Measurements from ENCODE around the gene SCAP.
A peak's percentile ranks its signal among the peaks of the same experiment; 100 is the strongest.

The SCAP gene

DNA sequence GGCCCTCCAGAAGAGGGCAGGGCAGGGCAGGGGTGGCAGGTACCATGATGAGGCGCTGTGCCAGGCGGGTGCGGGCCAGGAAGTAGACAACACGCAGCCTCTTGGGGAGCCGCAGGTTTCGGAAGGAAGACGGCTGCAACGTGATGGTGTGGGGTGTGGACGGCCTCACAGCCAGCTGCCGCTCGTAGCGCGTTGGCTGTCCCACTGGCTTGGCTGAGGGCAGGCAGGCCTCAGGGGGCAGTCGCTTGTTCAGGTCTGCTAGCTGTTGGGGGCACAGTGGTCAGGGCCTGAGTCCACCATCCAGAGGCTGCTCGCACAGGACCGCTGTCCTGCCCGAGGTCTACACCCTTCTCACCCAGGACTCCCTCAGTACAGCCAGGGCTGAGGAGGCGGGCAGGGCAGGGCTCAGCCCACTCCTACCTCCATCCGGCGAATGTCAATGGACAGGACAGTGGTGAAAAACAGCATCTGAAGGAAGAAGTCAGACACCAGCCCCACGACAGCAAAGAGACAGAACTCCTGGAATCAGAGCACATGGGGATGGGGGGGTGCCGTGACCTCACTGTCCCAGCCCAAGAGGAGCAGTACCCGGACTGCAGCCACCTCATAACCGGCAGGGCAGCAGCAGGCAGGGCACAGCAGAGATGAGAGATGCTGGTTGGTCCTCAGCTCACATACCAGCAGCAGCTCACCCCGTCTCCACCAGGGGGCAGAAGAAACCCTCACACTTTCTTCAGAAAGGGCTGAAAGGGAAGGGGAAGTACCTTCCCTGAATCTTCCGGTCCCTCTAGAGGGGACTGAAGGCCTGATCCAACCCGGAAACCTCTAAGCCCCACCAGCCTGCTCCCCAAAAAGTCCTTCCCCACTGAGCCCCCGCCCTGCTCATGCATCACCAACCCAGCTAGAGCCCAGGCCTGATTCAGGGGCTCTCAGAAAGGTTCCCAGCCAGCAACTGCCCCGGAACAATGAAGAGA, 54.9 kb downstream of the SCAP start:
- H3K79me2 ChIP-seq (ENCODE audit: insufficient read depth, low read length), result peaks cover 3% of the 10 kb centered on the region; the same call in 1 of the 2 replicates
- H3K27me3 ChIP-seq (ENCODE audit: insufficient read depth, low read length, poor library complexity), result no peaks in the 10 kb centered on the region
- TF ChIP-seq, protein P1, sequence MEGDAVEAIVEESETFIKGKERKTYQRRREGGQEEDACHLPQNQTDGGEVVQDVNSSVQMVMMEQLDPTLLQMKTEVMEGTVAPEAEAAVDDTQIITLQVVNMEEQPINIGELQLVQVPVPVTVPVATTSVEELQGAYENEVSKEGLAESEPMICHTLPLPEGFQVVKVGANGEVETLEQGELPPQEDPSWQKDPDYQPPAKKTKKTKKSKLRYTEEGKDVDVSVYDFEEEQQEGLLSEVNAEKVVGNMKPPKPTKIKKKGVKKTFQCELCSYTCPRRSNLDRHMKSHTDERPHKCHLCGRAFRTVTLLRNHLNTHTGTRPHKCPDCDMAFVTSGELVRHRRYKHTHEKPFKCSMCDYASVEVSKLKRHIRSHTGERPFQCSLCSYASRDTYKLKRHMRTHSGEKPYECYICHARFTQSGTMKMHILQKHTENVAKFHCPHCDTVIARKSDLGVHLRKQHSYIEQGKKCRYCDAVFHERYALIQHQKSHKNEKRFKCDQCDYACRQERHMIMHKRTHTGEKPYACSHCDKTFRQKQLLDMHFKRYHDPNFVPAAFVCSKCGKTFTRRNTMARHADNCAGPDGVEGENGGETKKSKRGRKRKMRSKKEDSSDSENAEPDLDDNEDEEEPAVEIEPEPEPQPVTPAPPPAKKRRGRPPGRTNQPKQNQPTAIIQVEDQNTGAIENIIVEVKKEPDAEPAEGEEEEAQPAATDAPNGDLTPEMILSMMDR (IDR thresholded peaks at IDR 0.05; ENCODE audit: borderline replicate concordance, extremely low read depth, low read length, poor library complexity, severe bottlenecking), result peak; percentile 94
- no peak for TF ChIP-seq EZH2 (IDR thresholded peaks at IDR 0.05; ENCODE audit: borderline replicate concordance, low read depth, low read length, severe bottlenecking)
- peak overlapping the region in 1 of 2 experiments; percentile 34; a peak in 2 of 4 replicates for H3K4me3 ChIP-seq (ENCODE audit: low read depth in 1 of 2, low read length in 2 of 2)
- DNase-seq (peak; percentile 90), ATAC-seq (ENCODE audit: insufficient read depth, low read depth) (peak; percentile 92)
- H3K9me3 ChIP-seq (ENCODE audit: insufficient read depth, low read length, severe bottlenecking), result no peaks in the 10 kb centered on the region
- H3K36me3 ChIP-seq (ENCODE audit: insufficient read depth, low read length), result peaks cover 82% of the 10 kb centered on the region
- peak overlapping the region; percentile 54 for H3K4me2 ChIP-seq (ENCODE audit: insufficient read depth, low read length)
- peak overlapping the region; percentile 49 for H3K9ac ChIP-seq (ENCODE audit: low read depth, low read length)
- H2AFZ ChIP-seq (ENCODE audit: low read depth, low read length), result peak overlapping the region; percentile 75
- H3K4me1 ChIP-seq (ENCODE audit: insufficient read depth, low read length), result peaks cover 12% of the 10 kb centered on the region
- H3K27ac ChIP-seq (ENCODE audit: low read length), result peak overlapping the region; percentile 78
- peaks cover 9% of the 10 kb centered on the region for H4K20me1 ChIP-seq (ENCODE audit: insufficient read depth, low read length)

DNA sequence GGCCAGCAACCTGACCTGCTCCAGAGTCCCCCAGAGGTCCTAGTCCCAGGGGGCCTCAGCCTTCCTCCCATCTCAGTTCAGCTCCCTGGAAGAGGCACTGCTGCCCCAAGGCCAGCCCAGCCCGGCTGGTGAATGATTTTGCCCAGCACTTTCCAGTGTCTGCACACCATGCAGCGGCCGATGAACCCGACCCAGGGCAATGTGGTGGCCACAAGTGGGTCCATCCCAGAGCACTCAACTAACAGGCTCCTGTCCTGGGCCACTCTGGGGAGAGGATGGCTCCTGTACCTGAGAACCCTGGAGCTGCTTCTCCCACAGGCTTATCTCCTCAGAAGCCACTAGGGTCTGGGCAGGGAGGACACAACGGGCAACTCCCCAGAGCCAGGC, 55.7 kb downstream of the SCAP start:
- H3K4me3 ChIP-seq (ENCODE audit: low read depth in 1 of 2, low read length in 2 of 2), result no peak overlapping the region
- H3K4me2 ChIP-seq (ENCODE audit: insufficient read depth, low read length), result no peak overlapping the region
- peaks cover 3% of the 10 kb centered on the region; the same call in 1 of the 2 replicates for H3K79me2 ChIP-seq (ENCODE audit: insufficient read depth, low read length)
- peaks cover 9% of the 10 kb centered on the region for H4K20me1 ChIP-seq (ENCODE audit: insufficient read depth, low read length)
- peaks cover 12% of the 10 kb centered on the region for H3K4me1 ChIP-seq (ENCODE audit: insufficient read depth, low read length)
- H3K9me3 ChIP-seq (ENCODE audit: insufficient read depth, low read length, severe bottlenecking), result no peaks in the 10 kb centered on the region
- DNase-seq, result no peak
- ATAC-seq (ENCODE audit: insufficient read depth, low read depth), result no peak
- no peak overlapping the region for H2AFZ ChIP-seq (ENCODE audit: low read depth, low read length)
- no peaks in the 10 kb centered on the region for H3K27me3 ChIP-seq (ENCODE audit: insufficient read depth, low read length, poor library complexity)
- H3K27ac ChIP-seq (ENCODE audit: low read length), result no peak overlapping the region
- TF ChIP-seq EZH2 (IDR thresholded peaks at IDR 0.05; ENCODE audit: borderline replicate concordance, low read depth, low read length, severe bottlenecking), result no peak
- TF ChIP-seq, protein P1 (IDR thresholded peaks at IDR 0.05; ENCODE audit: borderline replicate concordance, extremely low read depth, low read length, poor library complexity, severe bottlenecking), result no peak
- H3K9ac ChIP-seq (ENCODE audit: low read depth, low read length), result no peak overlapping the region
- peaks cover 82% of the 10 kb centered on the region for H3K36me3 ChIP-seq (ENCODE audit: insufficient read depth, low read length)

DNA sequence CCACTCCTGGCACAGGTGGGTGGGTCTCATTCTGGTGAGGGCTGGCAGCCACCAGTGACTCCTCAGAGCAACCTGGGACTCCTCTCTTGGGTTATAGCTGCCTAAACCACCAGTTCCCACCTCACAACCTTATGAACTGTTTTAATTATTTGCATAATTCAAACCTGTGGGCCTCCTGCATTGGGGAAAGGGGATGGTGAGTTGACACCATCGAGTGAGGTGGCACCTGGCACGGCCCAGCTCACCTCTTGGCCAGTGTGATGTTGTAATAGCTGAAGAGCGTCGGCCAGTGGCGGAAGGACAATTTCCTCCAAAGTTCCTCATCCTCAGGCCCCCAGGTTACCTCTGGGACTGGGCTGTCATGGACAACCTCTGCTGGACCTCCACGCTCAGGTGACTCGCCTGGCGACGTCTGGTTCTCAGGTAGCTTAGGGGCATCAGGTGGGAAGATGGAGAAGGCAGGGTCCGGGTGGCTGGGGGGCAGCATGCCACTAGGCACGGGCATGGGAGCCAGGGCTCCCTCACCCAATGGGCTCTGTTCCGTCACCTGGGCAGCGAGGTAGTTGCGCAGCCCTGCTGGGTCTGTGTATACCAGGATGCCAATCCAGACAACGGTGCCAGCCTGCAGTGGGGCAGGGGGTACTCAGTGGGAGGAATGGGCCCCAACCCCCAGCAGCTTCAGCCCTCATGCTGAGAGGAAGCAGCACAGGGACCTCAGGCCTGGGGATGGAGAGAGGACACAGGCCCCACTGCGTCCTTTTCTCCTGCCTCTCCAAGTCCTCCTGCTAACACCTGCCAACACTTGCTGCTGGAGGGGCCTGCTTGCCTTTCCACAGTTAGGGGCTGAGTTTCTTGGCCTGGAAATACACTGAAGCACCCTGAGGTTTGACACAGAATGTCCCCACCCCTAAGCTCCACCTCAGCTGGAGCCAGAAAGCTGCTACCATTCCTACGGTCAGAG, 56.4 kb downstream of the SCAP start:
- Histone ChIP-seq H4K20me1 (ENCODE audit: insufficient read depth, low read length) (peaks cover 12% of the 10 kb centered on the region), H3K79me2 (ENCODE audit: insufficient read depth, low read length) (peaks cover 3% of the 10 kb centered on the region; the same call in 1 of the 2 replicates), H3K4me1 (ENCODE audit: insufficient read depth, low read length) (peaks cover 12% of the 10 kb centered on the region), H3K4me3 (ENCODE audit: low read depth in 1 of 2, low read length in 2 of 2) (no peak overlapping the region), H3K36me3 (ENCODE audit: insufficient read depth, low read length) (peaks cover 82% of the 10 kb centered on the region), H3K4me2 (ENCODE audit: insufficient read depth, low read length) (no peak overlapping the region), H3K27ac (ENCODE audit: low read length) (no peak overlapping the region), H3K9me3 (ENCODE audit: insufficient read depth, low read length, severe bottlenecking) (no peaks in the 10 kb centered on the region), H2AFZ (ENCODE audit: low read depth, low read length) (no peak overlapping the region), H3K9ac (ENCODE audit: low read depth, low read length) (no peak overlapping the region), H3K27me3 (ENCODE audit: insufficient read depth, low read length, poor library complexity) (no peaks in the 10 kb centered on the region)
- no peak for TF ChIP-seq EZH2 (IDR thresholded peaks at IDR 0.05; ENCODE audit: borderline replicate concordance, low read depth, low read length, severe bottlenecking)
- TF ChIP-seq, protein P1 (IDR thresholded peaks at IDR 0.05; ENCODE audit: borderline replicate concordance, extremely low read depth, low read length, poor library complexity, severe bottlenecking), result no peak
- DNase-seq (no peak), ATAC-seq (ENCODE audit: insufficient read depth, low read depth) (no peak)

Measured in DND-41 (cell line).